Type B pancreatic cell (in vitro differentiated cells): ENCODE measurements around the gene BPNT1. TPM values are rescaled to one million over a fixed set of nuclear protein-coding genes. Genes with fewer than 3 reads are reported as not detected.

Experiments used
- DNase-seq: peaks from one replicate; pipeline ENCODE4 v3.0.0; 2021; ENCODE audit warnings: mixed read lengths; ENCODE audit not compliant: unreplicated experiment; ENCODE audit errors: extremely low spot score
- H3K27ac Mint-ChIP-seq: 2 replicates; pipeline ENCODE4 v1.8.0; 2021; ENCODE audit warnings: mild to moderate bottlenecking, mixed read lengths
- H3K27me3 Mint-ChIP-seq: 2 replicates; pipeline ENCODE4 v1.8.0; 2021; ENCODE audit warnings: mixed read lengths
- H3K36me3 Mint-ChIP-seq: 2 replicates; pipeline ENCODE4 v1.8.0; 2021; ENCODE audit warnings: mixed read lengths
- H3K4me1 Mint-ChIP-seq: one replicate; pipeline ENCODE4 v1.8.0; 2021; ENCODE audit warnings: mixed read lengths; ENCODE audit not compliant: unreplicated experiment
- H3K4me3 Mint-ChIP-seq: 2 replicates; pipeline ENCODE4 v1.8.0; 2021; ENCODE audit warnings: mild to moderate bottlenecking, mixed read lengths
- H3K9me3 Mint-ChIP-seq: 2 replicates; pipeline ENCODE4 v1.8.0; 2021; ENCODE audit warnings: mixed read lengths
- long read RNA-seq: library from polyadenylated mRNA; unstranded; transcript quantifications from one replicate; pipeline ENCODE4 v2.0.0, GENCODE V29; 2020
- total RNA-seq: library from RNA; stranded (reverse); gene quantifications from 2 replicates; pipeline ENCODE4 v1.2.1, GENCODE V29; 2021; ENCODE audit warnings: low replicate concordance
- TF ChIP-seq, protein P1 (sequence below): fragments of 200-600 bp; sonication (generic); conservative IDR thresholded peaks from 2 replicates; pipeline ENCODE4 v1.5.0; 2021; ENCODE audit warnings: antibody characterized with exemption, mild to moderate bottlenecking

The BPNT1 gene, protein sequence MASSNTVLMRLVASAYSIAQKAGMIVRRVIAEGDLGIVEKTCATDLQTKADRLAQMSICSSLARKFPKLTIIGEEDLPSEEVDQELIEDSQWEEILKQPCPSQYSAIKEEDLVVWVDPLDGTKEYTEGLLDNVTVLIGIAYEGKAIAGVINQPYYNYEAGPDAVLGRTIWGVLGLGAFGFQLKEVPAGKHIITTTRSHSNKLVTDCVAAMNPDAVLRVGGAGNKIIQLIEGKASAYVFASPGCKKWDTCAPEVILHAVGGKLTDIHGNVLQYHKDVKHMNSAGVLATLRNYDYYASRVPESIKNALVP
- total RNA-seq, result 22.2 and 28.7 TPM in 2 replicates
- long read RNA-seq, transcript BPNT1-201 (9 exons, 2,465 nt), result major isoform, 16 of 38 reads
- long read RNA-seq, partial matches to known transcripts, result 1 of 38 reads
- long read RNA-seq, other reads (novel, unspliced or antisense), result 20 of 38 reads

GRCh38 chr1:220089650-220090556 lies at the start of gene BPNT1:
Gene BPNT1, minus strand, starts transcription at chr1:220089788. Its CDS starts 9,942 bp downstream, at chr1:220079846.
- Mint-ChIP-seq H3K4me3 (peak within 1 kb of the TSS; percentile 96), H3K27me3 (no peaks in the 10 kb centered on the region), H3K27ac (peak within 1 kb of the TSS; percentile 85)

DNA sequence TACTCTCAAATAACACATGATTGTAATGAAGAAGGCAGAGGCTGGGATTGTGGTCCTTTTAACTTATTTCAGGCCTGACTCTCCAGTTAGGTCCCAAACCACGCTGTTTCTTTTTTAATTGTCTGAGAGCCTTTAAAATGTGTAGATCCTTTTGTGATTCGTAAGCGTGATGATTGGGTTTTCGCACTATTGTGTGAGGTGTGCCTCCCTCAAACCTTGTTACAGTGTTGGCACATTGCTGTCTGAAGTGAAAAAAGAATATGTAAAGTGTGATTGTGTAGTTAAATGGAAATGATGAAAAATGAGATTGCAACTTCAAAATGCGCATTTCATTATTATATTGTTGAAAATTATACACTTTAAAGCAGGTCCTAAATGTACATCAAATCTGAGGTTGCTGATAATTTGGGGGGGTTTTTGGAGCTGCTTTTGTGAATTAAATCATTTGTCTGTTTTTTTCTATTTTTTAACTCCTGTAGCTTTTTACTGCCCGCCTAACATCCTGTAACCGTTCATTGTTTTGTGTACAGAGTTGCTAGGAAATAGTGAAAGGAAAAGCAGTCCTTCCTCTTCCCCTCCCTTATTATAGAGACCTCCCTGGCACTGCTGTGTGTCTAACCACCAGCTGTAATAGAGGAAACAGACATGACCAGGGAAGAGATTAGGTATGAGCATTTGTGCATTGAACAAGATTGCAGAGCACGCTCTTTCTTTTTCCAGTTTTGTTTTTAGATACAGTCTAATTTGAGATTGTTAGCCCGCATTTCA lies 47.6 kb upstream of the BPNT1 start:
- no peak overlapping the region for H3K27ac Mint-ChIP-seq
- H3K36me3 Mint-ChIP-seq, result peaks cover 48% of the 10 kb centered on the region
- H3K4me1 Mint-ChIP-seq, result no peaks in the 10 kb centered on the region
- no peaks in the 10 kb centered on the region for H3K27me3 Mint-ChIP-seq
- TF ChIP-seq, protein P1, sequence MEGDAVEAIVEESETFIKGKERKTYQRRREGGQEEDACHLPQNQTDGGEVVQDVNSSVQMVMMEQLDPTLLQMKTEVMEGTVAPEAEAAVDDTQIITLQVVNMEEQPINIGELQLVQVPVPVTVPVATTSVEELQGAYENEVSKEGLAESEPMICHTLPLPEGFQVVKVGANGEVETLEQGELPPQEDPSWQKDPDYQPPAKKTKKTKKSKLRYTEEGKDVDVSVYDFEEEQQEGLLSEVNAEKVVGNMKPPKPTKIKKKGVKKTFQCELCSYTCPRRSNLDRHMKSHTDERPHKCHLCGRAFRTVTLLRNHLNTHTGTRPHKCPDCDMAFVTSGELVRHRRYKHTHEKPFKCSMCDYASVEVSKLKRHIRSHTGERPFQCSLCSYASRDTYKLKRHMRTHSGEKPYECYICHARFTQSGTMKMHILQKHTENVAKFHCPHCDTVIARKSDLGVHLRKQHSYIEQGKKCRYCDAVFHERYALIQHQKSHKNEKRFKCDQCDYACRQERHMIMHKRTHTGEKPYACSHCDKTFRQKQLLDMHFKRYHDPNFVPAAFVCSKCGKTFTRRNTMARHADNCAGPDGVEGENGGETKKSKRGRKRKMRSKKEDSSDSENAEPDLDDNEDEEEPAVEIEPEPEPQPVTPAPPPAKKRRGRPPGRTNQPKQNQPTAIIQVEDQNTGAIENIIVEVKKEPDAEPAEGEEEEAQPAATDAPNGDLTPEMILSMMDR, result no peak
- H3K4me3 Mint-ChIP-seq, result no peak overlapping the region
- H3K9me3 Mint-ChIP-seq, result no peaks in the 10 kb centered on the region
- DNase-seq, result no peak

More at GRCh38 chr1:220089650-220090556, at the start of gene BPNT1:
- DNase-seq, result peak; percentile 91
- H3K4me1 Mint-ChIP-seq, result peaks cover 6% of the 10 kb centered on the region
- peaks cover 3% of the 10 kb centered on the region for H3K36me3 Mint-ChIP-seq
- TF ChIP-seq, protein P1, result peak; percentile 37
- no peaks in the 10 kb centered on the region for H3K9me3 Mint-ChIP-seq

DNA sequence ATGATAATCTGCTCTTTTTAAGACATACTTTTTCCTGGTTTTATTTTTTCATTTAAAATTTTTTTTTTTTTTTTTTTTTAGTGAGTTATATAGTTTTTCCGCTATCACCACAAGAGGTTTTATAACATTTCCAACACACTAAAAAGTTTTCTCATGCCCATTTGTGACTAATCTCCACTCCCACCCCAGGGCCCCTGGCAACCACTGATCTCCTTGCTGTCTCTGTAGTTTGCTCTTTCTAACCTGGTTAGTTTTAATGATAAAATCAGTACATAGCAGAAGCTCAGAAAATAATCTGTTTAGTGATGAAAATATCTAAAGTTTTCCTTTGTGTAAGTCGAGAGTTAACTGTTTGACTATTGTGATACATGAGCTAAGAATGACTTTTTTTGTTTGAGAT lies 46.2 kb upstream of the BPNT1 start:
- Mint-ChIP-seq H3K4me3 (no peak overlapping the region), H3K4me1 (no peaks in the 10 kb centered on the region), H3K27me3 (no peaks in the 10 kb centered on the region), H3K9me3 (no peaks in the 10 kb centered on the region), H3K36me3 (peaks cover 40% of the 10 kb centered on the region), H3K27ac (no peak overlapping the region)
- DNase-seq, result no peak
- TF ChIP-seq, protein P1, result no peak

- TF ChIP-seq, protein P1, result no peak
- DNase-seq, result no peak
- no peak overlapping the region for H3K27ac Mint-ChIP-seq
- H3K27me3 Mint-ChIP-seq, result no peaks in the 10 kb centered on the region
- H3K36me3 Mint-ChIP-seq, result peaks cover 44% of the 10 kb centered on the region
- no peaks in the 10 kb centered on the region for H3K9me3 Mint-ChIP-seq
- no peaks in the 10 kb centered on the region for H3K4me1 Mint-ChIP-seq
- H3K4me3 Mint-ChIP-seq, result no peak overlapping the region
Measured at GRCh38 chr1:220129479-220130210, 40.1 kb upstream of the BPNT1 start.
